ENCODE data around the gene SPAG16.

- no peak for TF ChIP-seq CTCF (IDR thresholded peaks at IDR 0.05 in 8 of 11, conservative IDR thresholded peaks at IDR 0.05 in 3 of 11)
- no peak for TF ChIP-seq POLR2A (IDR thresholded peaks at IDR 0.05)
- no peak for TF ChIP-seq POLR2AphosphoS5 (IDR thresholded peaks at IDR 0.05)
Measured at GRCh38 chr2:213959589-213959988, 675.3 kb downstream of the SPAG16 start.

Data from spleen (tissue), 7 donors.